Measurements from ENCODE around the gene PTK7. TPM values are rescaled to one million over a fixed set of nuclear protein-coding genes. Genes with fewer than 3 reads are reported as not detected.

PTK7 gene
- total and polyA plus RNA-seq, 4 donors: 37.4 to 173 (median 84.2) TPM

DNA sequence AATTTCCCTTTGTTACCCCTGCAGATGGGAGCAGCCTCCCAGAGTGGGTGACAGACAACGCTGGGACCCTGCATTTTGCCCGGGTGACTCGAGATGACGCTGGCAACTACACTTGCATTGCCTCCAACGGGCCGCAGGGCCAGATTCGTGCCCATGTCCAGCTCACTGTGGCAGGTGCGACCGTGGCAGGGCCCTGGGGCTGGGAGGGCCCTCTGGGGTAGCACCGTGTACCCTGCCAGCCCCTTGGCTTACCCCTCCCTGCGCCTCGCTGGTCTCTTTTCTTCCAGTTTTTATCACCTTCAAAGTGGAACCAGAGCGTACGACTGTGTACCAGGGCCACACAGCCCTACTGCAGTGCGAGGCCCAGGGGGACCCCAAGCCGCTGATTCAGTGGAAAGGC, 65.5 kb downstream of the PTK7 start:
- Histone ChIP-seq H3K4me3 (no peak overlapping the region), H3K27me3 (ENCODE audit: control insufficient read depth in 3 of 3, insufficient read depth in 3 of 3, low read length in 2 of 3) (no peaks in the 10 kb centered on the region), H3K36me3 (ENCODE audit: control insufficient read depth in 4 of 4, insufficient read depth in 4 of 4, low read length in 4 of 4) (peaks cover 0 to 43% (median 21%) of the 10 kb centered on the region in 4 donors), H3K9ac (ENCODE audit: insufficient read depth in 1 of 2, low read length in 2 of 2) (no peak overlapping the region), H3K4me1 (ENCODE audit: control insufficient read depth in 5 of 5, insufficient read depth in 5 of 5, low read length in 5 of 5) (peaks cover 0 to 13% (median 0%) of the 10 kb centered on the region in 5 donors), H3K9me3 (ENCODE audit: control insufficient read depth in 4 of 4, insufficient read depth in 3 of 4, low read length in 3 of 4) (no peaks in the 10 kb centered on the region), H3K27ac (ENCODE audit: low read depth in 1 of 2, low read length in 1 of 2) (no peak overlapping the region)
- ATAC-seq (ENCODE audit: insufficient read depth, low FRiP score): no peak
- DNase-seq: no peak
- TF ChIP-seq, protein P1, sequence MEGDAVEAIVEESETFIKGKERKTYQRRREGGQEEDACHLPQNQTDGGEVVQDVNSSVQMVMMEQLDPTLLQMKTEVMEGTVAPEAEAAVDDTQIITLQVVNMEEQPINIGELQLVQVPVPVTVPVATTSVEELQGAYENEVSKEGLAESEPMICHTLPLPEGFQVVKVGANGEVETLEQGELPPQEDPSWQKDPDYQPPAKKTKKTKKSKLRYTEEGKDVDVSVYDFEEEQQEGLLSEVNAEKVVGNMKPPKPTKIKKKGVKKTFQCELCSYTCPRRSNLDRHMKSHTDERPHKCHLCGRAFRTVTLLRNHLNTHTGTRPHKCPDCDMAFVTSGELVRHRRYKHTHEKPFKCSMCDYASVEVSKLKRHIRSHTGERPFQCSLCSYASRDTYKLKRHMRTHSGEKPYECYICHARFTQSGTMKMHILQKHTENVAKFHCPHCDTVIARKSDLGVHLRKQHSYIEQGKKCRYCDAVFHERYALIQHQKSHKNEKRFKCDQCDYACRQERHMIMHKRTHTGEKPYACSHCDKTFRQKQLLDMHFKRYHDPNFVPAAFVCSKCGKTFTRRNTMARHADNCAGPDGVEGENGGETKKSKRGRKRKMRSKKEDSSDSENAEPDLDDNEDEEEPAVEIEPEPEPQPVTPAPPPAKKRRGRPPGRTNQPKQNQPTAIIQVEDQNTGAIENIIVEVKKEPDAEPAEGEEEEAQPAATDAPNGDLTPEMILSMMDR (IDR thresholded peaks at IDR 0.05; ENCODE audit: control extremely low read depth, extremely low read depth): no peak
- WGBS, 2 donors: 95 to 98% methylated on average over 16 of the region's 16 CpGs

DNA sequence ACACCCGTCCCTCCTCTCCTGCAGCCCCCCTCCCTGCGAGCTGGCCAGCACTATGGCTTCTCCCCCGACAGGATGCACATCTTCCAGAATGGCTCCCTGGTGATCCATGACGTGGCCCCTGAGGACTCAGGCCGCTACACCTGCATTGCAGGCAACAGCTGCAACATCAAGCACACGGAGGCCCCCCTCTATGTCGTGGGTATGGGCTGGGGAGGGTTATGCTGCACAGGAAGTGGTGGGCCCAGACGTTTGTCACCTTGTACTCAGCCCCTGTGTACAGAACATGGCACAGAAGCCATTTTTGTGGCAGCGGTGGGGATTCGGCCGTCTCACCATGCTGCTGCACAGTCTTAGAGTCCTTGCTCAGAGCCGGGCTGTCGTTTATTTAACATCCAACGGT, 66.0 kb downstream of the PTK7 start:
- Histone ChIP-seq H3K4me1 (ENCODE audit: control insufficient read depth in 5 of 5, insufficient read depth in 5 of 5, low read length in 5 of 5) (peaks cover 0 to 13% (median 0%) of the 10 kb centered on the region in 5 donors), H3K36me3 (ENCODE audit: control insufficient read depth in 4 of 4, insufficient read depth in 4 of 4, low read length in 4 of 4) (peaks cover 0 to 48% (median 23%) of the 10 kb centered on the region in 4 donors), H3K4me3 (no peak overlapping the region), H3K9ac (ENCODE audit: insufficient read depth in 1 of 2, low read length in 2 of 2) (no peak overlapping the region), H3K27me3 (ENCODE audit: control insufficient read depth in 3 of 3, insufficient read depth in 3 of 3, low read length in 2 of 3) (no peaks in the 10 kb centered on the region), H3K9me3 (ENCODE audit: control insufficient read depth in 4 of 4, insufficient read depth in 3 of 4, low read length in 3 of 4) (no peaks in the 10 kb centered on the region), H3K27ac (ENCODE audit: low read depth in 1 of 2, low read length in 1 of 2) (no peak overlapping the region)
- TF ChIP-seq, protein P1 (IDR thresholded peaks at IDR 0.05; ENCODE audit: control extremely low read depth, extremely low read depth): no peak
- DNase-seq (no peak), ATAC-seq (ENCODE audit: insufficient read depth, low FRiP score) (no peak)
- 76 to 77% methylated on average over 14 of the region's 14 CpGs for WGBS, 2 donors

DNA sequence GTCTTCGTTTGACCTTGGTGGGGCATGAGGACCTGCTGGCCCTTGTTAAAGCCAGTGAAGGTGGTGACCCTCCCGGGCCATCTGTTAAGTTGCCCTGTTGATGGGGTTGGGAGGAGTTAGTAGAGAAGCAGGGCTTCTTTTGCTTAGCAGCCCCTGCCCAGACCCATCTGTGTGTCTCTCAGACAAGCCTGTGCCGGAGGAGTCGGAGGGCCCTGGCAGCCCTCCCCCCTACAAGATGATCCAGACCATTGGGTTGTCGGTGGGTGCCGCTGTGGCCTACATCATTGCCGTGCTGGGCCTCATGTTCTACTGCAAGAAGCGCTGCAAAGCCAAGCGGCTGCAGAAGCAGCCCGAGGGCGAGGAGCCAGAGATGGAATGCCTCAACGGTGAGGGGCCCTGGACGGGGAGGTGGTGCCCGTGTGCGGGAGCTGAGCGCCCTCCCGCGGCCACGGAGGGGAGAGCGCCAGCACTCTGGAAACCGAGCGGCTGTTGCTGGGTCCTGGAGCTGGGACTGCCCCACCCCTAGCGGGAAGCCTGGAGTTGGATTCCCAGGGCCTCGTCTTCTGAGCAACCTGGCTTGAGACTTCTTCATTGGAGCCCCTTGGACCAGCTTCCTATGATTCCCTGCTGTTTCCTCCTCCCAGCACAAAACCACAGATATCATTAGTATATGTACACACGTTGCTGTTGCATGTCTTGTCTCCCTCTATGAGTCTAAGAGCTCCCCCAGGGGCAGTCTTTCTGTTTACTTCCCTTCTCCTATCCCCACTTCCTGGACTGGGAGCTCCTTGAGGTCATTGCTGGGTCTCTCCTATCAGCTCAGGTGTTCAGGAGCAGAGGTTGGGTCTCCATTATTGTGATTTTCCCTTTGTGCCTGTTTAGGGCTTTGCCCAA, 67.4 kb downstream of the PTK7 start:
- WGBS, 2 donors: 17% methylated on average over 25 of the region's 25 CpGs
- DNase-seq (peak; percentile 95 to 97 (median 96)), ATAC-seq (ENCODE audit: insufficient read depth, low FRiP score) (peak; percentile 92)
- Histone ChIP-seq H3K4me1 (ENCODE audit: control insufficient read depth in 5 of 5, insufficient read depth in 5 of 5, low read length in 5 of 5) (peaks cover 0 to 13% (median 0%) of the 10 kb centered on the region in 5 donors), H3K9ac (ENCODE audit: insufficient read depth in 1 of 2, low read length in 2 of 2) (peak overlapping the region in 1 of 2 donors; percentile 5), H3K4me3 (no peak overlapping the region), H3K36me3 (ENCODE audit: control insufficient read depth in 4 of 4, insufficient read depth in 4 of 4, low read length in 4 of 4) (peaks cover 0 to 52% (median 23%) of the 10 kb centered on the region in 4 donors), H3K27ac (ENCODE audit: low read depth in 1 of 2, low read length in 1 of 2) (peak overlapping the region in 1 of 2 donors; percentile 1), H3K9me3 (ENCODE audit: control insufficient read depth in 4 of 4, insufficient read depth in 3 of 4, low read length in 3 of 4) (no peaks in the 10 kb centered on the region), H3K27me3 (ENCODE audit: control insufficient read depth in 3 of 3, insufficient read depth in 3 of 3, low read length in 2 of 3) (no peaks in the 10 kb centered on the region)
- TF ChIP-seq, protein P1 (IDR thresholded peaks at IDR 0.05; ENCODE audit: control extremely low read depth, extremely low read depth): peak; percentile 81

Data from lung (tissue), 12 donors.